Measurements from ENCODE around the gene NT5DC1. TPM values are rescaled to one million over a fixed set of nuclear protein-coding genes. Genes with fewer than 3 reads are reported as not detected.

Gene NT5DC1
- total RNA-seq, 1 experiment from 2014 or later: 63.7 TPM

DNA sequence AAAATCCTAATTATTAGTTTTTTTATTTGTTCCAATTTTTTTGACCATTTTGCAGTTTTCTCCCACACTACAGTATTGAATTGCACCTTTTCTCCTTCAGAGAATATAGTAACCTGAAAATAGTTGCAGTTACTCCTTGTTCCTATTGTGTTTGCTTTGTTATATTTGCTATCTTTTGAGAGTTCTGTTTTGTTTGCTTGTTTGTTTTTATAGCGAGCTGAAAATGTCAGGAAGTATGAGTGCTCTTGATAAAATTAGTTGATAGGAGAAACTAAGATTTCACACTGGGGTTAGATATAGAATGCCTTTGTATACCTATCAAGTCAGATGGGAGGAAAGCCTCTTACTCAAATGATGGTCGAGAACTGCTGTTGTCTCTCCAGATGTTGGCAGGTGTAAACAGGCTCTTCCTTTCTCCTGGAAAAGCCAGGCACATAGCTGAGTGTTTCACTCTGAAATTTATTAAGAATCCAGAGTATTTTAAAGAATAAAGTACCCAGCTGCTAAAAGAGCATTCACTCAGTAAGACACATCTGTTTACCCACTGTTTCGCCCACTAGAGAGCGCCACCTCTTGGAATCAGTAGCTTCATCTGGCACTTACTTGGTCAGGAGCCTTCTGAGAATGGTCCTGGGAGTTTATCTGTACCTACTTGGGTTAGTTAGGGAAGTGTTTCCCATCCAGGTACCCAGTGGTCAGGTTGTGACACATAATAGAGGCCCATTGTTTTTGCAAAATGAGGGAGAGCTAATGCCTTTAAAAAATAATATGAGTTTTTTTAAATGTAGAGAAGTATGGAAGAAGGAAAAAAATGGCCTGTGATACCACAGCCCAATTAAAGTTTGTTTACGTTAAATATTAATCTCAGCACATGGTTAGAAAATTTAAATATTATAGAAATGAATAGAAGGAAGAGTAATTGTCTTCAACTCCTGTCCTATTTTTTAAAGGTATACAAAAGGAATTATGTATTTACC is 11.2 kb downstream of the NT5DC1 start:
- H3K9me2 ChIP-seq (ENCODE audit: insufficient read depth): no peaks in the 10 kb centered on the region
- peak; percentile 49 for DNase-seq (ENCODE audit: low read depth, low spot score)
- RAD21 ChIA-PET (ENCODE audit: low non-redundant PET in 1 of 2, low total read pairs in 2 of 2, uncharacterized antibody in 2 of 2, unreplicated experiment in 2 of 2): no interaction called here

More for the DNA sequence above, 11.2 kb downstream of the NT5DC1 start:
- BruUV-seq (replicated peaks): no TSS peak
- POLR2A ChIA-PET: interaction anchor here (1.1 kb wide), 1 partner anchor 11 kb away, joined by 5 read pairs; the partner anchor contains the start of gene NT5DC1
- no peak overlapping the region for H3K9ac ChIP-seq (ENCODE audit: low read length)
- H3K4me3 ChIP-seq (replicated peaks in 1 of 2; ENCODE audit: low read depth in 1 of 2, low read length in 2 of 2): no peak overlapping the region
- no peaks in the 10 kb centered on the region for H3K9me3 ChIP-seq (ENCODE audit: control insufficient read depth in 1 of 2, insufficient read depth in 1 of 2, low read depth in 1 of 2, low read length in 2 of 2)
- TF ChIP-seq RAD21 (IDR thresholded peaks at IDR 0.05; ENCODE audit: low read depth) (peak; percentile 55), YY1 (IDR thresholded peaks at IDR 0.05; ENCODE audit: extremely low read depth, insufficient replicate concordance, low read depth, low read length) (no peak), ELF1 (IDR thresholded peaks at IDR 0.05; ENCODE audit: borderline replicate concordance, low read depth) (no peak), CTCF (IDR thresholded peaks at IDR 0.05 in 2 of 3, conservative IDR thresholded peaks at IDR 0.05 in 1 of 3; ENCODE audit: borderline replicate concordance in 1 of 3, insufficient read depth in 1 of 3, low read depth in 2 of 3, low read length in 2 of 3) (peak; percentile 43 to 84 (median 83); a peak in 5 of 6 replicates)
- TF ChIP-seq, protein P1, sequence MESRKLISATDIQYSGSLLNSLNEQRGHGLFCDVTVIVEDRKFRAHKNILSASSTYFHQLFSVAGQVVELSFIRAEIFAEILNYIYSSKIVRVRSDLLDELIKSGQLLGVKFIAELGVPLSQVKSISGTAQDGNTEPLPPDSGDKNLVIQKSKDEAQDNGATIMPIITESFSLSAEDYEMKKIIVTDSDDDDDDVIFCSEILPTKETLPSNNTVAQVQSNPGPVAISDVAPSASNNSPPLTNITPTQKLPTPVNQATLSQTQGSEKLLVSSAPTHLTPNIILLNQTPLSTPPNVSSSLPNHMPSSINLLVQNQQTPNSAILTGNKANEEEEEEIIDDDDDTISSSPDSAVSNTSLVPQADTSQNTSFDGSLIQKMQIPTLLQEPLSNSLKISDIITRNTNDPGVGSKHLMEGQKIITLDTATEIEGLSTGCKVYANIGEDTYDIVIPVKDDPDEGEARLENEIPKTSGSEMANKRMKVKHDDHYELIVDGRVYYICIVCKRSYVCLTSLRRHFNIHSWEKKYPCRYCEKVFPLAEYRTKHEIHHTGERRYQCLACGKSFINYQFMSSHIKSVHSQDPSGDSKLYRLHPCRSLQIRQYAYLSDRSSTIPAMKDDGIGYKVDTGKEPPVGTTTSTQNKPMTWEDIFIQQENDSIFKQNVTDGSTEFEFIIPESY (IDR thresholded peaks at IDR 0.05; ENCODE audit: extremely low read depth, insufficient replicate concordance, low read length): no peak
- no peaks in the 10 kb centered on the region for H3K27me3 ChIP-seq (ENCODE audit: insufficient read depth, low read length)
- no peaks in the 10 kb centered on the region for H4K20me1 ChIP-seq (ENCODE audit: insufficient read depth)
- CTCF ChIA-PET: interaction anchor here (0.9 to 1.3 kb wide), 9 partner anchors 10 to 101 kb away, joined by 3 to 22 read pairs (median 5); partner anchors contain the start of genes COL10A1 and NT5DC1
- no peaks in the 10 kb centered on the region for H3K79me2 ChIP-seq (ENCODE audit: insufficient read depth, low read length)
- ATAC-seq: peak; percentile 96
- H3K36me3 ChIP-seq (ENCODE audit: control insufficient read depth in 1 of 2, insufficient read depth in 2 of 2, low read length in 2 of 2): peaks cover 11 to 17% of the 10 kb centered on the region in 2 experiments; a peak in 3 of 4 replicates
- intact Hi-C loops (cut with micrococcal nuclease): no loop called here
- no peaks in the 10 kb centered on the region for H3K4me1 ChIP-seq (ENCODE audit: control insufficient read depth in 1 of 2, insufficient read depth in 2 of 2, low read length in 2 of 2)
- no peak overlapping the region for H3K27ac ChIP-seq (ENCODE audit: low read depth, low read length)
- no peak overlapping the region for H3K4me2 ChIP-seq (ENCODE audit: low read length)
- H2AFZ ChIP-seq (ENCODE audit: low read depth, low read length, poor library complexity, severe bottlenecking): no peak overlapping the region
